Fibroblast of lung (primary cell): Measurements from ENCODE around the gene PLXNA4.

ENCODE experiments used
- CTCF ChIP-seq, 2 donors: IDR thresholded peaks in 1 of 2; conservative IDR thresholded peaks in 1 of 2; 1 replicate in 1 of 2; 2 replicates in 1 of 2; pipeline ENCODE4 v1.5.1; 2011 to 2012; ENCODE audit warnings: low read length in 2 of 2, control low read depth in 1 of 2, inconsistent platforms in 1 of 2, low read depth in 1 of 2, mild to moderate bottlenecking in 1 of 2
- EZH2 ChIP-seq: IDR thresholded peaks from 2 replicates; pipeline ENCODE4 v1.5.1; 2012; ENCODE audit warnings: low read length, control low read depth, mild to moderate bottlenecking; ENCODE audit errors: missing control alignments

GRCh38 chr7:132312531-132313055 lies 263.7 kb downstream of the PLXNA4 start:
- TF ChIP-seq EZH2 (no peak), CTCF (conservative IDR thresholded peaks at IDR 0.05 in 1 of 2, IDR thresholded peaks at IDR 0.05 in 1 of 2; ENCODE audit: low read depth in 1 of 2, low read length in 2 of 2) (no peak)
